ENCODE results near the gene SCAI. TPM values are rescaled to one million over a fixed set of nuclear protein-coding genes. Genes with fewer than 3 reads are reported as not detected.

The SCAI gene
- total and polyA plus RNA-seq, 2 of the 4 experiments (the other 2 are of a cell fraction): 3.6 to 14.5 TPM

DNA sequence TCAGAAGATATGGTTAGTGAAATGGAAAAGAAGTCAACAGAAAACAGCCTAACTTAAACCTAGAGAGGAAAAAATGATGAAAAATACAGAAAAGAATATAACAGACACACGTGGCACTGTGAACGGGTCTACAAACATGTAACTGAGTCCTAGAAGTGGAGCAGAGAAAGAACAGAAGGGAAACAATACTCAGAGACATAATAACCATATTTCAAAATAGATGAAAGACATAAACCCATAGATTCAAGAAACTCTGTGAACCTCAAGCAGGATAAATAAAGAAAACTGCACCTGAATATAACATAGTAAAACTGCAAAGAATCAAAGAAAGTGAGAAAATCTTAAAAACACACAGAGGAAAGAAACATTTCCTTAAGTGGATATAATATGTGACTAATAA is 134.7 kb downstream of the SCAI start:
- no peak overlapping the region for H3K4me2 ChIP-seq (ENCODE audit: low read depth, low read length)
- no peaks in the 10 kb centered on the region for H3K4me1 ChIP-seq (ENCODE audit: control insufficient read depth, insufficient read depth, low read length)
- H2AK9ac ChIP-seq (replicated peaks; ENCODE audit: low read depth, low read length, poor library complexity): no peak overlapping the region
- no peak overlapping the region for H2BK120ac ChIP-seq (ENCODE audit: low read depth, low read length)
- no peak overlapping the region for H3K18ac ChIP-seq (ENCODE audit: low read depth, low read length)
- H4K8ac ChIP-seq (ENCODE audit: low read depth in 2 of 2, low read length in 2 of 2): no peak overlapping the region
- no peaks in the 10 kb centered on the region for H3K27me3 ChIP-seq (ENCODE audit: control insufficient read depth, insufficient read depth, low read length)
- H2AK5ac ChIP-seq (ENCODE audit: low read depth, low read length): no peak overlapping the region
- H2BK15ac ChIP-seq (ENCODE audit: low read depth, low read length): no peak overlapping the region
- H3K79me1 ChIP-seq (ENCODE audit: low read depth in 1 of 2, low read length in 2 of 2): no peaks in the 10 kb centered on the region
- no peak overlapping the region for H3K14ac ChIP-seq (replicated peaks; ENCODE audit: low read depth, low read length)
- H4K20me1 ChIP-seq (ENCODE audit: insufficient read depth, low read length): no peaks in the 10 kb centered on the region
- H3K56ac ChIP-seq (ENCODE audit: extremely low read depth, insufficient read depth, low read length): no peak overlapping the region
- TF ChIP-seq RFX5 (IDR thresholded peaks at IDR 0.05; ENCODE audit: low read depth, low read length) (no peak), POLR2A (IDR thresholded peaks at IDR 0.05; ENCODE audit: low read depth, low read length) (no peak), NFE2L2 (IDR thresholded peaks at IDR 0.05; ENCODE audit: low read depth, low read length) (no peak), MAFK (IDR thresholded peaks at IDR 0.05; ENCODE audit: low read depth, low read length) (no peak), RAD21 (IDR thresholded peaks at IDR 0.05; ENCODE audit: low read length) (no peak), CEBPB (IDR thresholded peaks at IDR 0.05; ENCODE audit: low read depth, low read length) (no peak), SMC3 (IDR thresholded peaks at IDR 0.05; ENCODE audit: low read depth, low read length) (no peak), BHLHE40 (IDR thresholded peaks at IDR 0.05; ENCODE audit: low read depth, low read length) (no peak), MAZ (IDR thresholded peaks at IDR 0.05; ENCODE audit: borderline replicate concordance, low read depth, low read length) (no peak), CHD1 (IDR thresholded peaks at IDR 0.05; ENCODE audit: low read depth, low read length) (no peak), RCOR1 (IDR thresholded peaks at IDR 0.05; ENCODE audit: insufficient replicate concordance, low read length) (no peak), FOS (IDR thresholded peaks at IDR 0.05; ENCODE audit: low read depth, low read length) (no peak), MXI1 (IDR thresholded peaks at IDR 0.05; ENCODE audit: borderline replicate concordance, low read depth, low read length) (no peak)
- TF ChIP-seq, protein P1, sequence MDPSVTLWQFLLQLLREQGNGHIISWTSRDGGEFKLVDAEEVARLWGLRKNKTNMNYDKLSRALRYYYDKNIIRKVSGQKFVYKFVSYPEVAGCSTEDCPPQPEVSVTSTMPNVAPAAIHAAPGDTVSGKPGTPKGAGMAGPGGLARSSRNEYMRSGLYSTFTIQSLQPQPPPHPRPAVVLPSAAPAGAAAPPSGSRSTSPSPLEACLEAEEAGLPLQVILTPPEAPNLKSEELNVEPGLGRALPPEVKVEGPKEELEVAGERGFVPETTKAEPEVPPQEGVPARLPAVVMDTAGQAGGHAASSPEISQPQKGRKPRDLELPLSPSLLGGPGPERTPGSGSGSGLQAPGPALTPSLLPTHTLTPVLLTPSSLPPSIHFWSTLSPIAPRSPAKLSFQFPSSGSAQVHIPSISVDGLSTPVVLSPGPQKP (IDR thresholded peaks at IDR 0.05; ENCODE audit: borderline replicate concordance, low read depth, low read length): no peak
- TF ChIP-seq, protein P2, sequence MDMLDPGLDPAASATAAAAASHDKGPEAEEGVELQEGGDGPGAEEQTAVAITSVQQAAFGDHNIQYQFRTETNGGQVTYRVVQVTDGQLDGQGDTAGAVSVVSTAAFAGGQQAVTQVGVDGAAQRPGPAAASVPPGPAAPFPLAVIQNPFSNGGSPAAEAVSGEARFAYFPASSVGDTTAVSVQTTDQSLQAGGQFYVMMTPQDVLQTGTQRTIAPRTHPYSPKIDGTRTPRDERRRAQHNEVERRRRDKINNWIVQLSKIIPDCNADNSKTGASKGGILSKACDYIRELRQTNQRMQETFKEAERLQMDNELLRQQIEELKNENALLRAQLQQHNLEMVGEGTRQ (IDR thresholded peaks at IDR 0.05; ENCODE audit: low read depth, low read length): no peak
- TF ChIP-seq, protein P3, sequence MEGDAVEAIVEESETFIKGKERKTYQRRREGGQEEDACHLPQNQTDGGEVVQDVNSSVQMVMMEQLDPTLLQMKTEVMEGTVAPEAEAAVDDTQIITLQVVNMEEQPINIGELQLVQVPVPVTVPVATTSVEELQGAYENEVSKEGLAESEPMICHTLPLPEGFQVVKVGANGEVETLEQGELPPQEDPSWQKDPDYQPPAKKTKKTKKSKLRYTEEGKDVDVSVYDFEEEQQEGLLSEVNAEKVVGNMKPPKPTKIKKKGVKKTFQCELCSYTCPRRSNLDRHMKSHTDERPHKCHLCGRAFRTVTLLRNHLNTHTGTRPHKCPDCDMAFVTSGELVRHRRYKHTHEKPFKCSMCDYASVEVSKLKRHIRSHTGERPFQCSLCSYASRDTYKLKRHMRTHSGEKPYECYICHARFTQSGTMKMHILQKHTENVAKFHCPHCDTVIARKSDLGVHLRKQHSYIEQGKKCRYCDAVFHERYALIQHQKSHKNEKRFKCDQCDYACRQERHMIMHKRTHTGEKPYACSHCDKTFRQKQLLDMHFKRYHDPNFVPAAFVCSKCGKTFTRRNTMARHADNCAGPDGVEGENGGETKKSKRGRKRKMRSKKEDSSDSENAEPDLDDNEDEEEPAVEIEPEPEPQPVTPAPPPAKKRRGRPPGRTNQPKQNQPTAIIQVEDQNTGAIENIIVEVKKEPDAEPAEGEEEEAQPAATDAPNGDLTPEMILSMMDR (conservative IDR thresholded peaks at IDR 0.05; ENCODE audit: low read depth, low read length): no peak
- H3K9me1 ChIP-seq (ENCODE audit: insufficient read depth, low read length): no peaks in the 10 kb centered on the region; the same call in 1 of the 2 replicates
- H3K9ac ChIP-seq (ENCODE audit: low read depth, low read length): no peak overlapping the region
- H3K9me3 ChIP-seq (ENCODE audit: control insufficient read depth, insufficient read depth, low read length): no peaks in the 10 kb centered on the region
- intact Hi-C loops (cut with micrococcal nuclease): no loop called here
- H2BK20ac ChIP-seq (ENCODE audit: low read depth, low read length): no peak overlapping the region
- ChIA-PET POLR2A (ENCODE audit: unreplicated experiment) (no interaction called here), CTCF (no interaction called here)
- DNase-seq: no peak
- H4K91ac ChIP-seq (ENCODE audit: insufficient read depth, low read depth, low read length): no peak overlapping the region
- peaks cover 7% of the 10 kb centered on the region; the same call in 1 of the 2 replicates for H3K36me3 ChIP-seq (ENCODE audit: control insufficient read depth, insufficient read depth, low read length)
- in situ Hi-C loops (cut with MboI; ENCODE audit: low sequenced_read_pairs): no loop called here
- H3K27ac ChIP-seq (ENCODE audit: insufficient read depth, low read length): no peak overlapping the region
- H4K5ac ChIP-seq (ENCODE audit: low read depth, low read length): no peak overlapping the region
- no peak overlapping the region for H2AFZ ChIP-seq (replicated peaks; ENCODE audit: low read length, poor library complexity)
- no CpG with 5 or more reads among the region's 2 CpGs for WGBS, 2 experiments (ENCODE audit: extremely low coverage in 2 of 2, insufficient read length in 1 of 2)
- BruUV-seq (replicated peaks): no TSS peak
- no peak overlapping the region for H2BK5ac ChIP-seq (ENCODE audit: low read depth, low read length, poor library complexity, severe bottlenecking)
- no peak overlapping the region for H3K23ac ChIP-seq (ENCODE audit: low read depth, low read length)
- no peak for ATAC-seq (ENCODE audit: low read depth)
- dilution Hi-C loops (cut with HindIII; ENCODE audit: low sequenced_read_pairs, unreplicated experiment): no loop called here
- no peak overlapping the region for H3K4me3 ChIP-seq (ENCODE audit: insufficient read depth, low read depth, low read length)
- H3K4ac ChIP-seq (ENCODE audit: low read depth, low read length): no peak overlapping the region
